Stimulated activated CD8-positive, alpha-beta memory T cell treated with anti-CD3 and anti-CD28 coated beads, Interleukin-7, amount 100 ng/mL, for 1 hour (primary cell): ENCODE measurements around the gene SMIM44.
"Not testable (repeated sequence)": the region's sequence is repeated elsewhere in the genome, so short reads cannot be mapped to it uniquely, and the experiment has no call there.

ENCODE experiments used
- DNase-seq, 2 donors: peaks; one replicate each; pipeline ENCODE4 v3.0.0-alpha.2; 2020; ENCODE audit warnings: low read depth in 2 of 2

Gene SMIM44

GRCh38 chr19:3457528-3458228, 25.6 kb downstream of the SMIM44 start:
- no peak for DNase-seq

- no peak for DNase-seq
These were observed 26.2 kb downstream of the SMIM44 start for GRCh38 chr19:3456925-3457527.

- DNase-seq = no peak
These were observed 27.2 kb downstream of the SMIM44 start for GRCh38 chr19:3455960-3456601.

GRCh38 chr19:3455393-3455955, 27.8 kb downstream of the SMIM44 start:
- DNase-seq = no peak

GRCh38 chr19:3454656-3455392, 28.4 kb downstream of the SMIM44 start:
- DNase-seq = no peak

GRCh38 chr19:3453840-3454239, 29.4 kb downstream of the SMIM44 start:
- no peak for DNase-seq

- not testable (repeated sequence) for DNase-seq
These were observed 30.4 kb downstream of the SMIM44 start for GRCh38 chr19:3452942-3453214.

GRCh38 chr19:3452171-3452941, 30.9 kb downstream of the SMIM44 start:
- no peak for DNase-seq

GRCh38 chr19:3451451-3451866, 31.8 kb downstream of the SMIM44 start:
- DNase-seq = no peak

GRCh38 chr19:3450796-3451411, 32.3 kb downstream of the SMIM44 start:
- no peak for DNase-seq

GRCh38 chr19:3448616-3449334, 34.5 kb downstream of the SMIM44 start:
- no peak for DNase-seq

GRCh38 chr19:3446657-3447056, 36.6 kb downstream of the SMIM44 start:
- not testable (repeated sequence) for DNase-seq

GRCh38 chr19:3444695-3445234, 38.5 kb downstream of the SMIM44 start:
- DNase-seq = no peak

- DNase-seq = no peak
These were observed 39.2 kb downstream of the SMIM44 start for GRCh38 chr19:3443840-3444694.

- no peak for DNase-seq
These were observed 40.7 kb downstream of the SMIM44 start for GRCh38 chr19:3442487-3443071.

GRCh38 chr19:3441986-3442329, 41.3 kb downstream of the SMIM44 start:
- no peak for DNase-seq

- no peak for DNase-seq
These were observed 41.9 kb downstream of the SMIM44 start for GRCh38 chr19:3441089-3441985.

GRCh38 chr19:3440082-3440481, 43.2 kb downstream of the SMIM44 start:
- peak; percentile 12 to 32 for DNase-seq
